ENCODE measurements around the gene SEMA7A. TPM values are rescaled to one million over a fixed set of nuclear protein-coding genes. Genes with fewer than 3 reads are reported as not detected.

The SEMA7A gene
- total RNA-seq, 3 donors from 2014 or later = 1.6 to 3.7 (median 3.0) TPM

DNA sequence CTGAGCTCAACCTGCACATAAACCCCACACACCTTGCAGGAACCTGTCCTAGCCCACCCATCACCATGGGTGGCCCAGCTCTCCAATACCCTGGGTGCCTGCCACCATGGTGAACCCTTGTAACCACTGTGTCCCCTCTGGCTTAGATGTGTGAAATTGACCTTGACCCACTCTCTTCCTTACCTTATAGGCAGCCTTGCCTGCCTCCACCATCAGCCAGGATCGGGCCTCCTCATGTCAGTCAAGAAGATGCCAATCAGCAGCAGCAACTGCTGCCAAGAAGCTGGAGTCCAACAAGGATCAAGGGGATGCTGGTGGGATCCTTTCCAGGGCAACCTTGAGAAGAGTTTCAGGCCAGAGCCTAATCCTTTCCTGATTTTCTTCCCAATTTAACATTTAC is 57.5 kb downstream of the SEMA7A start:
- no peaks in the 10 kb centered on the region for H3K9me3 ChIP-seq
- H3K4me1 ChIP-seq (ENCODE audit: low read depth) = peaks cover 11% of the 10 kb centered on the region
- no peaks in the 10 kb centered on the region for H3K36me3 ChIP-seq (ENCODE audit: low read depth)
- intact Hi-C loops (cut with DNase I, micrococcal nuclease) = loop anchor here in 1 of 2 donors (10.0 kb wide), 1 partner anchor 389 kb away; no protein-coding TSS in a partner anchor
- no peak for DNase-seq
- ATAC-seq = no peak
- H3K4me3 ChIP-seq = no peak overlapping the region
- TF ChIP-seq CTCF (IDR thresholded peaks at IDR 0.05) = no peak

DNA sequence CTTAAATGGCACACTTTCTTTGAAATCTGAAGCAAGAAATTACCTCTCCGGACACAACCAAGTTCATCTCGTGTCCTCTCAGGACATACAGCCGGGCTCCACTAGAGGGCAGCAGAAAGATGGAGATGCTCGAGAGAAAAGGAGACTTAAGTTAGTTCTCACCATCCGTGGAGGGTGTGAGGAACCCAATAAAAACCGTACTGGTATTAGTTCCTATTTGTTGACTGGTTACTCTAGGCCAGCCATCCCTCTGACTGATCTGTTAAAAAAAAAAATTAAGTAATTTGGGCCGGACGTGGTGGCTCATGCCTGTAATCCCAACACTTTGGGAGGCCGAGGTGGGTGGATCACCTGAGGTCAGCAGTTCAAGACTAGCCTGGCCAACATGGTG is 58.5 kb downstream of the SEMA7A start:
- peak in 2 of 3 donors; percentile 83 to 94 for DNase-seq
- peak; percentile 61 for ATAC-seq
- no peak overlapping the region for H3K4me3 ChIP-seq
- H3K4me1 ChIP-seq (ENCODE audit: low read depth) = peaks cover 11% of the 10 kb centered on the region
- no peaks in the 10 kb centered on the region for H3K36me3 ChIP-seq (ENCODE audit: low read depth)
- TF ChIP-seq CTCF (IDR thresholded peaks at IDR 0.05) = peak; percentile 80
- H3K9me3 ChIP-seq = no peaks in the 10 kb centered on the region
- intact Hi-C loops (cut with DNase I, micrococcal nuclease) = loop anchor here in 1 of 2 donors (10.0 kb wide), 1 partner anchor 390 kb away; no protein-coding TSS in a partner anchor

DNA sequence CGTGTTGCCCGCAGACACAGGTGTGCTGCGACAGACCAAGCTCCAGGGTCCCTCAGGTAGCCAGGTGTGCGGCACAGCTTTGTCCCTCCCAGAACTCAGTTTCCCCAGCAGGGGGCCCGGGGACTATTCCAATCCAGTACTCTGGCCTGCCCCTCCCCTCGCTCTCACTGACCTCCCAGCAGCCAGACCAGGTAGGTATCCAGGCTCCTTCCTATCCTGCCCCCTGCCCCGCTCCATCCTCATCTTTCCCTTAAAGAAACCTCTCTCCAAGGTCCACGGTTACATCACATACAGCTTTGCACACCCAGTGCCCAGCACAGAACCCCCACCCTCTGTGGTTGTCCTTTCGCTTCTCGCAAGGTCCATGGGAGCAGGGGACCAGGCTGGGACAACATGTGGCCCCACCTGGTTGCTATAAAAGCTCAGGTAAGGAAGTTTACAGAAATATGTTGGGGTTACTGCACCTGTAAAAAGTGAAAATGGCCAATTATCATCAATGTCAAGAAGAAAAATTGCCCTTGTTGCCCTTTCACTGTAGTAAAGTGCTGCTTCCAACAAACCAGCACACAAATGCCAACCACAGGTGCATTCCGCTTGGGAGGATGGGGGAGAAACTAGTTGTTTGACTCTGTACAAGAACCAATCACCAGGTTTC is 59.0 kb downstream of the SEMA7A start:
- H3K9me3 ChIP-seq = no peaks in the 10 kb centered on the region
- TF ChIP-seq CTCF (IDR thresholded peaks at IDR 0.05) = no peak
- H3K4me3 ChIP-seq = no peak overlapping the region
- H3K36me3 ChIP-seq (ENCODE audit: low read depth) = no peaks in the 10 kb centered on the region
- H3K4me1 ChIP-seq (ENCODE audit: low read depth) = peaks cover 11% of the 10 kb centered on the region
- intact Hi-C loops (cut with DNase I, micrococcal nuclease) = loop anchor here in 1 of 2 donors (10.0 kb wide), 1 partner anchor 390 kb away; no protein-coding TSS in a partner anchor
- ATAC-seq (no peak), DNase-seq (no peak)

DNA sequence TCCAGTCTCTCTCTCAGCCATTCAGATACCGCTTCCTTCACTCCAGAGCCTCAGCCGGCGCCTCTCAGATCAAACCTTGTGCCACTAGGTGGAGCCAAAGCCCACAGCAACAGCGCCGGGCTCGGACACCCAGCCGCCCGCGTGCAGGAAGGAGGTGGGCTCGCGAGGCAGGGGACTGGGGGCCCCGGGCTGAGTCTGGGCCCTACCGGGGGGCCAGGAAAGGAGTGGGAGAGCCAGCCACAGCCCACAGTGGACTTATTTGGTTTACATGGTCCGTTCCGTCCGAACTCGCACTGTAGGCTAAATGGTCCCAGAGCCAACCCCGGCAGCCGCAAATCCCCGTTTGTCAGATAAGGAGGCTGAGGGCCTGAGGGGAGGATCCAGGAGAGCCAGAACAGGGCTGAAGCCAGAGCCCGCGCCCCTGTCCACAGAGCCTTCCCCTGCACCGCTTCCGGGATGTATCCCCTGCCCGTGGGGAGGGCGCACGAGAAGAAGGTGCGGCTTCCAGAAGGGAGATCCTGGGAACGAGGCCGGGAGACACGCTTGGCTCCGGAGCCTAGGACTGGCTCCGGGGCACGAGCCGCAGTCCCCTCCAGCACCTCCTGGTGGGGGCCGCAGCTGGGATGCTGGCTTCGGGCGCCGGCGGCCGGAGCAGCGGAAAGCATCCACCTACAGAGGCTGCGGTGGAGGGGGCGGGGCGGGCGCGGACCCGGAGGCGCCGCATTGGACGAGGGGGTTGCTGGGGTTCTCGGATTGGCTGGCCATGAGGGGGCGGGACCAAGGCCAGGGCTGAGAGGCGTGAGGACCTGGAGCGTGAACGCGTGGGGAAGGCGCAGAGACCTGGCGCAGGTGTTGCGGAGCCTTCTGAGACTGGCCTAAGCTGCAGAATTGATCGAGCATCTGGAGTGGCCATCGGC is 59.8 kb downstream of the SEMA7A start:
- intact Hi-C loops (cut with DNase I, micrococcal nuclease) = loop anchor here in 1 of 2 donors (10.0 kb wide), 1 partner anchor 391 kb away; no protein-coding TSS in a partner anchor
- TF ChIP-seq CTCF (IDR thresholded peaks at IDR 0.05) = peak; percentile 78
- DNase-seq = peak; percentile 95 to 96 (median 96)
- Histone ChIP-seq H3K9me3 (no peaks in the 10 kb centered on the region), H3K4me1 (ENCODE audit: low read depth) (peaks cover 10% of the 10 kb centered on the region), H3K4me3 (peak overlapping the region; percentile 22), H3K36me3 (ENCODE audit: low read depth) (no peaks in the 10 kb centered on the region)
- peak; percentile 98 for ATAC-seq

DNA sequence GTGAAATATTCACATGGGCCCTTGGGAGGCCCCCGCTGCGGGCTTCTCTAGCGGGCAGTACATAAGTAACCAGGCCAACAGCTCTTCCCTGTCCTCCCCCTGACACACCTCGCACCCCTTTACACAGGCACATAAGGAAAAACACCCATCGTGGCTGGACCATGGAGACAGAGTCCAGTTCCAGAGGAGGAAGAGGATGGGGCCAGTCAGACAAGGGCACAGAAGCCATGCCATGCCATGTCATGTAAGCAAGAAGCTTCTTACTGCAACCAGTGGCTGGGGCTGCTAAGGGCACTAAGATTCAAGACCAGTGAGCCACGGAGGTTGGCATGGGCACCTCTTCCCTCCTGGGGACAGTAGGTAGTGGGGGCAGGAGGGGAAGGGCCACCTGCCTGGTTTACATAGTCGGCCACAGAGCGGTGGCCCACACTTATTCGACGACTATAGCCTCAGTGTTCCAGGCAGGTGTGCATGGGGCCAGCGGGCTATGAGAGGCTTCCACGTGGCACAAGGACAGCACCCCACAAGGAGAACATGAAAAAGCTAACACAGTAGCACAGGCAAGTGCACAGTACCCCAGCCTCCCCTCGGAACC is 60.6 kb downstream of the SEMA7A start:
- H3K4me3 ChIP-seq = no peak overlapping the region
- H3K4me1 ChIP-seq (ENCODE audit: low read depth) = peaks cover 9% of the 10 kb centered on the region
- intact Hi-C loops (cut with DNase I, micrococcal nuclease) = loop anchor here in 1 of 2 donors (10.0 kb wide), 1 partner anchor 392 kb away; no protein-coding TSS in a partner anchor
- H3K9me3 ChIP-seq = no peaks in the 10 kb centered on the region
- no peaks in the 10 kb centered on the region for H3K36me3 ChIP-seq (ENCODE audit: low read depth)
- ATAC-seq (no peak), DNase-seq (no peak)
- no peak for TF ChIP-seq CTCF (IDR thresholded peaks at IDR 0.05)
